IPS-18c (cell line): ENCODE results near the gene PREPL.
"Not testable (repeated sequence)": the region's sequence is repeated elsewhere in the genome, so short reads cannot be mapped to it uniquely, and the experiment has no call there.

Experiments used
- H3K4me3 ChIP-seq: 2 replicates; pipeline ENCODE4 v1.7.0; 2013; ENCODE audit warnings: low read depth, mild to moderate bottlenecking, low read length, moderate library complexity; ENCODE audit not compliant: insufficient read depth
- H3K9me3 ChIP-seq: one replicate; pipeline ENCODE4 v1.6.1; 2013; ENCODE audit warnings: mild to moderate bottlenecking, low read length, moderate library complexity; ENCODE audit not compliant: control insufficient read depth, insufficient read depth

PREPL gene

DNA sequence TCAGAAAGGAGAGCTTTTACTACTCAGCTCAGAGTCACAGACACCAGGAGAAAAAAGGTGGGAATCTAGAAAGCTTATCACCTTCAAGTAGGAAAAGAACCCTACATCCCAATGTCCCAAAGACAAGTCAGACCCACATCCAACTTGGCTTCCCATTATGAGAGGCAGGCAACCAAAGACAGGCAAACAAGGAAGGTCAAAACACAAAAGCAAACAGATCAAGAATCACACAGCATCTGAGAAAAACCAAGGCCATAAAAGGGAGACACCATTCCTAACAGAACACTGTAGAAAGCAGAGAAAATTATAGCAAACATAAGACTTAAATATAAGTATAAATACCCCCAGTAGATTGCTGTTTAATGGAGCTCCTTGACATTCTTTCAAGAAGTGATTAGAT lies 45.3 kb downstream of the PREPL start:
- no peak overlapping the region for H3K4me3 ChIP-seq

DNA sequence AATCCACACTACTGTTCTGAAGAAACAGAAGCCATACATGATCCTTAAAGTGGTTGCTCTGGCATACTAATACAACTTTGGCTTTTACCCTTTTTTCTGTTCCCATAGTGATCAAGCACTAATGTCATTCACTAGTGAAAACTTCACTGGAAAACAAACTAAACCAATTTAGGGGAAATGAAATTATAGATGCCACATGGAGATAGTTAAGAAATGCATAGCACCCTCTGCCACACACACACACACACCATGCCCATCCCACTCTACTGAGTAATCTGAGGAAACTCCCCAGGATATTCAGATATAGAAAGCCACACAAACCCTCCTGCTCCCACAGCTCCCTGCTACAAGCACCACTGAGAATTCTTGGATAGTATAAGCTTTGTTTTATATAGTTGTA lies 46.9 kb downstream of the PREPL start:
- H3K4me3 ChIP-seq: no peak overlapping the region
- peaks cover 4% of the 10 kb centered on the region for H3K9me3 ChIP-seq

More for the DNA sequence above, 45.3 kb downstream of the PREPL start:
- H3K9me3 ChIP-seq: peaks cover 2% of the 10 kb centered on the region

DNA sequence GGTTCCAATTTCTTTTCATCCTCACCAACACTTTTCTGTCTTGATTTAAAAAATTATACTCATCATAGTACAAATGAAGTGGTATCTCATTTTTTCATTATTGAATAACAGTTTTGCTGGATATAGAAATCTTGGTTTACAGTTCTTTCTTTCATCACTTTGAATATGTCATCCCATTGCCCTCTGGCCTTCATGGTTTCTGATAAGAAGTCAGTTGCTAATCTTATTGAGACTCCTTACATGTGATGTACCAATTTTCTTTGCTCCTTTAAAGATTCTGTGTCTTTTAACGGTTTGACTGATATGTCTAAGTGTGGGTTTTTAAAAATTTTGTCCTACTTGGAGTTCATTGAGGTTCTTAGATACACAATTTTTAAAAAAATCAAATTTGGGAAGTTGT lies 51.0 kb downstream of the PREPL start:
- Histone ChIP-seq H3K4me3 (no peak overlapping the region), H3K9me3 (peaks cover 9% of the 10 kb centered on the region)

DNA sequence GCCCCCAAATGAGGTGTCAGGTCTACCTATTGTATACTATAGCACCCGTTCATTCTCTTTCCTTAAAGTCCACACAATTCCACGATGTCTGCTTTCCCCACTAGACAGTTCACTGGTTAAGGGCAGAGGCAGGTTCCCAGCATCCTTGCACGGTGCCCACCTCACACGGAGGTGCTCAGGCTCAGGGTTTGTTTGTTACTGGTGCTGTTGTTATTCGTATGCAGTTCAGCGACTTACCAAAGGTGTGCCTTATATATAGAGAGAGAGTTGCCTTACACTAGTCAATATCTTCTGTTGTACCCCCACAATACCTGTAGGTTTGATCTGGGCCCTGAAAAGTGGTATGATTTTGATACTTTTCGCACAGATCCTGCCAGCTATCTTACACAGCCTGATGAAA lies 55.4 kb downstream of the PREPL start:
- peaks cover 7% of the 10 kb centered on the region for H3K9me3 ChIP-seq
- H3K4me3 ChIP-seq: no peak overlapping the region

DNA sequence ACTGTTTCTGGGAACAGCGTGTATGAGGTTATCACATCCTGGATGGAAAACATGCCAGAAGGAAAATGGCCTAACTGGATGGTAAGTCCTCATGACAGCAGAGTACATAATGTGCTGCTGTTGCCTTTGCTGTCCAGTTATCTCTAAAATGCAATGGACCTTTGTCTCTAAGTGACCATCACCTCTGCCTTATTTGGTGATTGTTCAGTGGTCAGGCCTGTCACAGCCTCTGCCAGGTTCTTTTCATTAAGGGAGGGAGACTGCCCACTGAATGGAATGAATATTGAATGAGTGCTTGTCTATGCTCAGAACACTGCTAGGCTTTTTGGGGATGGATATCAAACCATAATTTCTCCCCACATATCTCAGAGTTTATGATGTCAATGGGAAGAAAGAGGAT lies 57.0 kb downstream of the PREPL start:
- peaks cover 5% of the 10 kb centered on the region for H3K9me3 ChIP-seq

DNA sequence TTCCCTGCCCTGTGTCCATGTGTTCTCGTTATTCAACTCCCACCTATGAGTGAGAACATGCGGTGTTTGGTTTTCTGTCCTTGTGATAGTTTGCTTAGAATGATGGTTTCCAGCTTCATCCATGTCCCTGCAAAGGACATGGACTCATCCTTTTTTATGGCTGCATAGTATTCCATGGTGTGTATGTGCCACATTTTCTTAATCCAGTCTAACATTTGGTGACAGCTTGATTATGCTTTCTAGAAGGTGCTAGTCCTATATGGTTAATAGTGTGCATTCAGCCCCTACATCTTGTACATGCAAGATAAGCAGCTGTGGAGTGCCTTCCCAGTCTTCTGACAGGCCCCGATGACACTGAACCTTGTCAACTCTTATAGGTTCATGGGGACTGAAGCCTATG lies 57.5 kb downstream of the PREPL start:
- H3K4me3 ChIP-seq: not testable (repeated sequence)

More for the DNA sequence above, 57.0 kb downstream of the PREPL start:
- H3K4me3 ChIP-seq: no peak overlapping the region

DNA sequence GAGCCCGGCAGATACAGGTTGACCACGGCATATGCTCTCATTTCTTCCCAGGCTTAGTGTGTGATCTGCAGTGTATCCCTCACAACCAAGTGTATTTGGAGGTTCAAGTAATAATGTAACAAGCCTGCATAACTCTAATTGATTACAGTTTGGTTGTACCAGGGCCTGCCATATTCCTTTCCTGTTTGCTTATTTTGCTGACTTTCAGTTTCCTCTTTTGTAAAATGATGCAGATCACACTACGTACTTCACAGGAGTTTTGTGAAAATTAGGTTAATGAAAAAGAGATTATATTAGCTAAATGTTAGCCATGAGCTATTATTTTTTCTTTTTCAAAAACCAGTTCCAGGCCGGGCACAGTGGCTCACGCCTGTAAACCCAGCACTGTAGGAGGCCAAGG lies 60.2 kb downstream of the PREPL start:
- Histone ChIP-seq H3K9me3 (no peaks in the 10 kb centered on the region), H3K4me3 (no peak overlapping the region)

More for the DNA sequence above, 57.5 kb downstream of the PREPL start:
- H3K9me3 ChIP-seq: not testable (repeated sequence)

DNA sequence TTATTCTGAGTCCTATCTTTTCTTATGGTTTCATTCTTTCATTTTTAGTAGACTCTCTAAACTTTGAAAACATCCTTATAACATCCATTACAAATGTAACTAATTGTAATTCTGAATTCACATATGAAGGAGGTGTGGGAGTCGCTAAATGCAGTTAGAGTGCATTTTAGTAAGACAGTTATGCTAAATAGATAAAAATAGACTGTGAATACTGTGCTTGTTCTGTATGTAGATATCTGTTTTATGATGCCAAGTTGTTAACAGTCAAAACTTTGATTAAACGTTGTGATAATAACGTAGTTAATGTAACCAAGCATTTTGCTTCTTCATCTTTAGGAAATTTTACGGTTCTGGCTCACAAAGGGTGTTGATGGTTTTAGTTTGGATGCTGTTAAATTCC lies 61.7 kb downstream of the PREPL start:
- no peak overlapping the region for H3K4me3 ChIP-seq
- no peaks in the 10 kb centered on the region for H3K9me3 ChIP-seq

DNA sequence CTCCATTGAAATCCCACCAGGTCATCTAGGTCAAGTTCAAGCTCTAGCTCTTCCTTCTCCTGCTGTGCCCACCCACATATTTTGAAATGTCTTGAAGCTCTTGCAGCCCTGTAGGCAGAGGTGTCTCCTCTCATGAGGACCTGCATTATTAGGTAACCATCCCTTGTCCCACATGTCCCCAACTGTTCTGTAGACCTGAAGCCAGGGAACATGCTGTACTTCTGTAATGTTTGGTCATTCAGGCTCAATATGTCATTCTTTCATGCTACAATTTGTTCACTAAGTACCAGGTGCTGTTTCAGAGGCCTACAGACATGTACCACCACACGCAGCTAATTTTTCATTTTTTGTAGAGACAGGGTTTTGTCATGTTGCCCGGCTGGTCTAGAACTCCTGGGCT lies 63.9 kb downstream of the PREPL start:
- Histone ChIP-seq H3K9me3 (no peaks in the 10 kb centered on the region), H3K4me3 (no peak overlapping the region)

DNA sequence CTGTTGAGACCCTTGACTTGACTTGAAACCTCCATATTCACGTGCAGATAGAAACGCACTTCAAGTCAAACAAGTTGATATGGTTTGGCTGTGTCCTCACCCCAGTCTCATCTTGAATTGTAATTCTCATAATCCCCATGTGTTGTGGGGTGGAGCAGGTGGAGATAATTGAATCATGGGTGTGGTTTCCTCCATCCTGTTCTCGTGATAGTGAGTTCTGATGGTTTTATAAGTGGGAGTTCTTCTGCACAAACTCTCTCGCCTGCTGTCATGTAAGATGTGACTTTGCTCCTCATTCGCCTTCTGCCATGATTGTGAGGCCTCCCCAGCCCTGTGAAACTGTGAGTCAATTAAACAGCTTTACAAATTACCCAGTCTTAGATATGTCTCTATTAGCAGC lies 64.6 kb downstream of the PREPL start:
- Histone ChIP-seq H3K4me3 (no peak overlapping the region), H3K9me3 (no peaks in the 10 kb centered on the region)

DNA sequence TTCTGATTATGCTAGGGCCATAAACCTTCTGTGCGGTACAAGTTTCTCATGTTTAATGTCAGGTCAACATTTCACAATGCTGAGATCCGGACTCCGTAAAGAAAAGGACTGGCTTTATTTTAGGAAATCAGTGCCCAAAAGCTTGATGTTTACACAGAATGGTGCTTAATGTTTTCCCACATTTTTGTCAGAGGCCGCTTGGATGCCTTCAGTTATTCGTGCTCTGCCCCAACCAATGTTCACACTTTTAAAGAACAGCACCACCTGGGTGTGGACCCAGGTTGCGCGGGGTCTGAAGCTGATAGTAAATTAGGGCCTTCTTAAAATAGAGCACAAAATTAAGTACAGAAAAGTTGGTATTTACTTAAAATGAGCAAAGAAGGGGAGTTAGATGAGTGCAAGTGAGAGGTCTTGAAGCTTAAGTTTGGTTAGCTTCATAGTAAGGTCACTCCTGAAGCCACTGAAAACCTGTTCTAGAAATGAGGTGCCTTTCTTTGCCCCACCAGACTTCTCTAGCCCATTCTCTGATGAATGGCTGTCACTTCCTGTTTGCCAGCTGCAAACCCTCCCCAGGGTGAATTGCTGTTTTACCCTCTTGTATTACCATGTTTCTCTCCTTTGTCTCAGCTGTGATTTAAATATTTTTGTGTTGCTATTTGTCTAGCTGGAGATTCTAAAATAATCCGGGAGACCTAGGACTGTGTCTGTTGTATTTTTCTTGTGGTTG lies 65.5 kb downstream of the PREPL start:
- Histone ChIP-seq H3K9me3 (no peaks in the 10 kb centered on the region), H3K4me3 (no peak overlapping the region)

DNA sequence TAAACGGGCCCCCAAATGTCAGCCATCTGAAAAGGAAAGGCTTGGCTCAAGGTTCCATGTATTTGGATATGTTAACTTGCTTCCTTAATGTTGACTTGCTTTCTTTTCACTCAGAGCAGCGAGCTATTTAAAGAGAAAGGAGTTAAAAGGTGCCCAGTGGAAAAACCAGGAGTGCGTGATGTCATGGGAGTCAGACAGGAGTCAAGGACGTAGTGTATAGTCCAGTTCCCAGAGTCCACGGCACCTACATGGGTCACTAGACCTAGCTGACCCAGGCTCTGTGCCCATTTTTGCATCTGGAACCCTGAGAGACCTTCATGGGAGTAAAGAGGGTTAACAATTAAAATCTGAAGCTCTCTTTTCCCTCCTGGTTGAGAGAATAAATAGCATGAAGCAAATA lies 66.2 kb downstream of the PREPL start:
- Histone ChIP-seq H3K4me3 (no peak overlapping the region), H3K9me3 (no peaks in the 10 kb centered on the region)

DNA sequence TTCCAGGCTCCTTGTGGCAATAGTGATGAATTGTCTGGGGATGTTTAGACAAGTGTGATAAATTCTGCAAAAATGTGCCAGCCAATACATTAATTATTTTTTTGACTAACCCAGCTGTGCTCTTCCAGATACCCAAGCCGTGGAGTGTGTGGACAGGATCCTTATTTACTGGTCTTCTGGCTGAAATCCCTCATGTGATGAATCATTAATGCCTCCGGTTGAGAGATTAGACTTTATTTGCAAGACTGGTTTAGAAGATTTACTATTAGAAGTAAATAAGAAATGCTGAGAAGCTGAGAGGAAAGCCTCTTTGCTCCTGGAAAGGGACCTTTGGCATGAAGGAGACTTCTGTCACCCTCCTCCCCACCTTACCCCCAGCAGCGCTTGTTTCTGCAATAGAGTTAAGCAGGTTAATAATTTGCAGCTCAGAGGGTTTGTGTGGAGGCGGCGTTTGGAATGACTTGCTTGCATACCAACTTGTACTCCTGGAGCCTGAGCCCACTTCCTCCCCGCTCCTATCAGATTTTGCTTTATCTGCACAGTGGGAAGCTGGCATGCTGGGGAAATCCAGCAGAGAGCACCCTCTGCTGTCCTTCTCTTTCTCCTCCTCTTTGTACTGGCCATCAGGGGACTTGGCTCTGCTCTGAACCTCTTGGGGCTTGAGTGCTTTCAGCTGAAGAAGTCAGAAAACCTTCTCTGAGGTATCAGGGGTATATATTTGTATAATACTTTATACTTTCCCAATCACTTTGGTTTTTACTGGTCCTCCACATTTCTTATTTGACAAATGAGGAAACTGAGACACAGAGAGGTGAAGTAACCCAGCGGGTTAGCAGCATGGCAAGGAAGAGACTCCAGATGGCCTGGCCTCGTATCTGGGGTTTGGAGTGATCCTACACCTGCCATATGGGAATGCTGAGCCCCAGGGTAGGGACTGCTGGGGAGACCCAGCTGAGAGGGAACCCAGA lies 69.7 kb downstream of the PREPL start:
- no peak overlapping the region for H3K4me3 ChIP-seq

DNA sequence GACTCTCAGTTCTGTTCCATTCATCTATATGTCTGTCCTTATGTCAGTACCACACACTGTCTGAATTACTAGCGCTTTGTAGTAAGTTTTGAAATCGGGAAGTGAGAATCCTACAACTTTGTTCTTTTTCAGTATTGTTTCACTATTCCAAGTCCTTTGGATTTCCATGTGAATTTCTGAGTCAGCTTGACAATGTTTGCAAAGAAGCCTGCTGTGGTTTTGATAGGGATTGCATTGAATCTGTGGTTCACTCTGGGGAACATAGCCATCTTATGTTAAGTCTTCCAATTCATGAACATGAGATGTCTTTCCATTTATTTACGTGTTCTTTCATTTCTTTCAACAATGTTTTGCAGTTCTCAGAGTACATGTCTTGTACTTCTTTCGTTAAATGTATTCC lies 71.0 kb downstream of the PREPL start:
- H3K4me3 ChIP-seq: no peak overlapping the region
- no peaks in the 10 kb centered on the region for H3K9me3 ChIP-seq

More for the DNA sequence above, 69.7 kb downstream of the PREPL start:
- no peaks in the 10 kb centered on the region for H3K9me3 ChIP-seq

DNA sequence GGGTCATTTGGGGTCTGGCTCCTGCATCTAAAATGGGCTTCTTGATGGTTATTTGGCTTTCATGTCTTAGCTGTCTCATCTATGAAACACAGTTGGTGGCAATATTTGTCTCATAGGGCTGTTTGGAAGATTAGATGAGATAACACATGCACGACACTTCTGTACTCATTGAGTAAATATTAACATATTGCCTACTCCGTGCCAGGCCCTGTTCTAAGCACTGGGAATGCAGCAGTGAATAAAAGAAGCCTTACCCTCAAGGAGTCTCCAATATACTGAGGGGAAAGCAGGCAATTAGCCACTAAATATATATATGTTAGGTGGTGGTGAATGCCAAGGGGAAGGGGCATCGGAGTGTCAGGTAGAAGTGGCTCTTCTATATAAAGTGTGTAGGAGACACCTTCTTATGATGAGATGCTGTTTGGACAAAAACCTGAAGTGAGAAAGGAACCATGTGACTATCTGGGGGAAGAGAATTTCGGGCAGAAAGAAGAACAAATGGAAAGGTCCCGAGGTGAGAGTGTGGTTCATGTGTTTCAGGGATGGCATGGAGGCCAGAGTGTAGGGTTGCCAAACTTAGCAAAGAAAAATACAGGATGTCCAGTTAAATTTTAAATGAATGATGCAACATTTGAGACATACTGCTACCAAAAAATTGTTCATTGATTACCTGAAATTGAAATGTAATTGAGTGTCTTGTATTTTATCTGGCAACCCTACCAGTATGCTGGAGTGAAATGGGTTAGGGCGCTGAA lies 74.2 kb downstream of the PREPL start:
- Histone ChIP-seq H3K4me3 (no peak overlapping the region), H3K9me3 (no peaks in the 10 kb centered on the region)

DNA sequence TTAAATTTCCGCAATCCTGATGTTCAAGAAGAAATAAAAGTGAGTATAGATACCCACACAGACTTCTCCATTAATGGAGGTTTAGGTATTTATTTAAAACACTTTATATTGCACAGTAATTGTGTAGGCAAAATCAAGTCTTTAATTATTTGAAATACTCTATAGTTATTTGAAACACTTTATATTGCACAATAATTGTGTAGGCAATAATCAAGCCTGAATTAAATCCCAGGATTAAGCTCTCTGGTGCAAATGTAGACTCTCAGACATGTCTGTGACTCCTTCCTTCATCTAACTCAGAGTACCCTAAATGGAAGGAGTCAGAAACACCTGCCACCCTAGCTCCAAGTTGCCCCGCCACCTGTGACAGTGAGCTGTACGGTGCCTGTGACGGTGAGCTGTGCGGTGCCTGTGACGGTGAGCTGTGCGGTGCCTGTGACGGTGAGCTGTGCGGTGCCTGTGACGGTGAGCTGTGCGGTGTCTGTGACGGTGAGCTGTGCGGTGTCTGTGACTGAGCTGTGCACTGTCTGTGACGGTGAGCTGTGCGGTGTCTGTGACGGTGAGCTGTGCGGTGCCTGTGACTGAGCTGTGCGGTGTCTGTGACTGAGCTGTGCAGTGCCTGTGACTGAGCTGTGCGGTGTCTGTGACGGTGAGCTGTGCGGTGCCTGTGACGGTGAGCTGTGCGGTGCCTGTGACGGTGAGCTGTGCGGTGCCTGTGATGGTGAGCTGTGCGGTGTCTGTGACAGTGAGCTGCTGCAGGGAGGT lies 75.0 kb downstream of the PREPL start:
- H3K4me3 ChIP-seq: no peak overlapping the region
- no peaks in the 10 kb centered on the region for H3K9me3 ChIP-seq

DNA sequence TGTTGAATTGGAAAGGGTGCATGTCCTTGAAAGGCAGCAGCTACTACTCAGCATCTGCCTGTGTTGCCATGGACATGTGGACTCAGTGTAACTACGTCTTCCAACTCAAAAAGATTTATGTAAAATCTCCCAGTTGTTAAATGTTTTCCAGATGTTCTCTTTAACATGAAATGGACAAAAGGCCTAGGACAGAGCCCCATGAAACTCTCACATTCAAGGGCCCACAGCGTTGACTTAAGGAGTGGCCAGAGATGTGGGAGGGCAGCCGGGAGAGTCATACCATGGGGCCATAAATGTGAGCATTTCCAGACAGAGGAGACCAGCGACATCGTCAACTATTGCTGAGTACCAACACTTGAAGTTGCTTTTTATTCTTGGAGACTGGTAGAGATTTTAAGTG lies 76.1 kb downstream of the PREPL start:
- H3K9me3 ChIP-seq: no peaks in the 10 kb centered on the region
- H3K4me3 ChIP-seq: no peak overlapping the region
